HG02642 (cell line): ENCODE results near the gene PBXIP1.
A peak's percentile ranks its signal among the peaks of the same experiment; 100 is the strongest.

Experiments used
- ATAC-seq: cut with Tn5 transposase; IDR thresholded peaks from one replicate; pipeline ENCODE4 v1.9.1; 2021; ENCODE audit warnings: mild to moderate bottlenecking; ENCODE audit not compliant: unreplicated experiment, poor library complexity

Gene PBXIP1

DNA sequence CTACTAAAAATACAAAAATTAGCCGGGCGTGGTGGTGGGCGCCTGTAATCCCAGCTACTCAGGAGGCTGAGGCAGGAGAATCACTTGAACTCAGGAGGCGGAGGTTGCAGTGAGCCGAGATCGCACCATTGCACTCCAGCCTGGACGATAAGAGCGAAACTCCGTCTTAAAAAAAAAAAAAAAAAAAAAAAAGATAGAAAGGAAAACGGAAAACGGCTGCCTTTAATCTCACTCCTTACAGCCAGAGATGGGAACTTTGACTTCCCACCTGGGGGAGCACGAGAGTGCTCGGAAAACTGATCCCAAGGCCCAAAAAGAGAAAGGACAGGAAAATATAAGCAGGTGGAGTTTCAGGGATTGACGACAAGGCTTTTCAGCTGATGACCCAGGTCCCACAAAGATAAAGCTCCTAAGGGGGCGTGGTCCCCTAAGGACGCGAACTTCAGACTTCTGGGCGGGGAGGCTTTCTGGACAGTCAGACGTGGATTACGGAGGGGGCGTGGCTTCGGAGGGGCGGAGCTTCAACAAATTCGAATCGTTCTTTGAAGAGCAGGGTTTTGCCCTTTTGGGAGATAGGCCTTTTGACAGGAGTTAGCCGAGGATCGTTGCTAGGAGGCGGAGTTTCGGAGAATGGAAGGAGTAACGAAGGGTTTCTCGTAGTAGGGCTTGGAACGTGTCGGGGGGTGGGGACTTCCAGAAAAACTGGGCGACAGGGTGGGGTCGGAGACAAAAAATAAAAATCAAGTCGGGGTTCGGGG lies 17.6 kb upstream of the PBXIP1 start:
- peak; percentile 14 for ATAC-seq

DNA sequence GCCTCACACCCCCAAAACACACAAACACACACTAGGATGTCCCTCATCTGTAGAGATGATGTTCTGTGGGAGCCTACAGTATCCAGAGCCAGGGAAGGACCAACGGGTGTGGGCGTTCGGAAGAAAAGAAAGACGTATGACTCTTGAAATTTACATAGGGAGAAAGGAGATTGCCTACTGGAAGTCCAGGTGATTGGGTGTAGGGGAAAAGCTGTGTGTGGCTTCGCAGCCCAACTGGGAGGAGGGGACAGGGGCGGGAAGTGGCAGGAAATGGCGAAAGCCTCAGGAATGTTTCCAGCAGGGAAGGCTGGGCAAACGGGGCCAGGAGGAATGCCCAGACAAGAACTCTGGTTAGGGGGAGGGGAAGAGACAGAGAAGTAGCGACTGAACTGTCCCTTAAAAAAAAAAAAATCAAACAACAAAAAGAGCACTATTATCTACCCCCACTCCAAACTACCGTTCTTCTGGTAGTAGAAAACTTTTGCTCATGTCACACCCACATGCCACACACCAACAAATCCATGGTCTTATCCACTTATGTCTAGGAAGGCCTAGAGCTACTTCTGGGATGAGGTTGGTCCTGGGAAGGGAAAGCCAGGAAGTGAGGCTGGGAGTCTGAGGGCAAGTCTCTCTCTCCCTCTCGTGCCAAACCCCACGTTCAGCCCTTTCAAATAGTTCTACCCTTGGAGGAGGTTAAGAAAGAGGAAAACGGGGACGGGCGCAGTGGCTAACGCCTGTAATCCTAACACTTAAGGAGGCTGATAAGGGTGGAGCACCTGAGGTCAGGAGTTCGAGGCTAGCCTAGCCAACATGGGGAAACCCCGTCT lies 16.8 kb upstream of the PBXIP1 start:
- ATAC-seq: no peak

DNA sequence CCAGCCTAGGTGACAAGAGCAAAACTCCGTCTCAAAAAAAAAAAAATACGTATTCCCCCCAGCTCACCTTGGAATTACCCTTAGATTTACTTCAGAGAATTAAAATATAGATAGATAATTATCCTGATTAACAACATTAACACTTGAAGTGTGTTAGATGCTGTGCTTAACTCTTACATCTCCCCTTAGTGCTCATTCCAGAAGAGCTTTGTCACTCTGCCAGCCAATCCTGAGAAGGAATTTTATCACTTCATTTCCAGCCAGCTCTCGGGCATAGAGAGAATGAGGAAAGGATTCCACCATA lies 16.3 kb upstream of the PBXIP1 start:
- no peak for ATAC-seq

DNA sequence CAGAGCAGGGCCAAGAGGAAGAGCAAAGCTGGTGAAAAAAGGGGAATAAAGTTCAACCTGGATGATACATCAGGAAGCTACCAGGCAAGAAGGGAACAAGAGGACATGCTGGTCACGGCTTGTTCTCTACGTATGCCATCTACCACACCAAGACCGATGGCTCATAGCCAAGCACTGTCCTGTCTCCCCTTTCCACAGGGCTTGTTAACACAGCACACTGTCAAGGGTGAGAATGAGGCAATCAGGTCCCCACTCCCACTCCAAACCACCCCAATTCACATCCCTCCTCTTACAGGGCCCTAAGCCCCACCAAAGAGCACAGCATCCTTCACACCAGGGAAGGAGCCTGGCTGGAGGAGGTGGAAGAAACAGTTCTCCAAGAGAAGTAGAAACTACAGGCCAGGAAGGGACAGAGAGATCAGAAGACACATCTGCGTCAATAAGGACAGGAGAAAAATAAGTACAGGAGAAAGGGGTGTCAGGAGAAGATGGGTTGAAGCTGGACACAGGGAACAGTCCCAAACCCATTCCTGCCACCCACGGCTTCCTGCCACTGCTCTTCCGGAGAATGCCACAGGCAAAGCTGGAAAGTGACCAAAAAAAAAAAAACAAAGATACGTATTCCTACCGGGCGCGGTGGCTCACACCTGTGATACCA lies 15.6 kb upstream of the PBXIP1 start:
- ATAC-seq: no peak

DNA sequence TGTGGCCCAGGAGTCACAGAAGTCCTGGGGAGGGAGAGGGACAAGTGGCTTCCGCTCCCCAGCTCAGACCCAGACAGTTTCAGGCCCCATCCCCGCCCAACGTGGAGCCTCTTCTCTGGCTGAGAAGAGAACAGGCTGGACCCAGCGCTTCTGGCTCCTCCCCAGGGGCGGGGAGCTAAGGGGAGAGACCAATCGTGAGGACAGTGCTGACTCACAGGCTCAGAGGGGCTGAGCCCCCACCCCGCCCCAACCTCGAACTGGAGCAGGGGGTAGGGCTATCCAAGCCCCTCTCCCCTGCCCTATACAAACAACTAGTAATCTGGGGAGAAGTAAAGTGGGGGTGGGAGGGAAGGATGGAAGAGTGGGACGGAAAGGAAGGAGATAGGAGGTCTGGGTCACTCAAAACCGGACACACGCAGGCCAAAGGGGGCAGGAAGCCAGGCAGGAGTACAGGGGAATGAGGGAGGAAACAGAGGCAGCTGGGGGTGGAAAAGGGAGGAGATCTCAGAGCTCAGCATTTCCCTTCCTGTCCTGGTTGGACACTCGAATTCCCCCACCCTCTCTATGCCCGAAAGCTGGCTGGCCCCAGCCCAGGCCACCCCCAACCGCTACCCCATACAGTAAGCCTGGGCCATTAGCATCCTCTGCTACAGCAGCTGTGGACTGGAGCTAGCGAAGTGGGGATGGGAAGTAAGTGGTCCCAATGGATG lies 14.9 kb upstream of the PBXIP1 start, which contains the start of gene SHC1:
Gene SHC1 (minus strand): TSS at position 117 of the 710 bp plus-strand sequence. CDS start 221 bp downstream, outside the sequence.
- no peak for ATAC-seq

DNA sequence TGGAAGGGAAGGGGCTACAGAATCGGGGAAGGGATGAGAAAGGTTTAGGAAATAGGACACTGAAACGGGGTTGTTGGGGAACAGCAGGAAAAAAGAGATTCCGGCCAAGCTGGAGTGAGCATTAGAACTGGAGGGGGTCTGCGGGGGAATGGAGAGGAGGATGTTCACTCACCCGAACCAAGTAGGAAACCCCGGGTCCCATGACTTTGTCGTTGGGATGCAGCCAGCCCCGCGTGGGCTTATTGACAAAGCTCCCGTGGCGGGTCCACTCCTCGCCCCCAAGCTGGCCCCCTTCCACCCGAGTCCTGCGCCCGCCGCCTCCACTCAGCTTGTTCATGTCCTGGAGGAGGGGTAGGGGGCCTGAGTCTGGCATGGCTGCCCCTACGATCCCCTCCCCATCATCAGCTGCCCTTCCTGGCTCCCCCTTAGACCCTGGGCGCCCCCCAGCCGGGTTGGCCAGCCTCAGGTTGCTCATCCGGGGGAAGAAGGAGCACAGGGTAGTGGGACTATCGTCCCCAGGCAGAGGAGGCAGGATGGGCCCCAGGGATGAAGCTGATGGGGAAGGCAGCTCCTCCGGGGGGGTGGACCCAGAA lies 14.1 kb upstream of the PBXIP1 start:
- no peak for ATAC-seq

DNA sequence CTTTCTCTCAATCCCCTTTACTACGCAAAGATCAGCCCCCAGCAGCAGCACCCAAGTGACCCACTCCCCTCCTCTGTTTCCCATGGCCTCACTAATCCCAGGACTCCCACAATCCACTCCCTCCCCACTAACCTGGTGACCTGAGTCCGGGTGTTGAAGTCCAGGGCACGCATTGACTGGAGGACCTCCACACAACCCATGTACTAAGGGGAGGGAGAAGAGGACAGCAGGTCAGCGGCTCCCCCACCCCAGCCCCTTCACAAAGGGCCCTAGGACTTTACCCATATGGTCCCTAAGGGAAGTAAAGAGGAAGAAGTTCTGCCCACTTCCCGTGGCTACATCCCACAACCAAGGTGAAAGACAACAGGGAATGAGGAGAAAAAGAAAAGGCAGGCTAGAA lies 13.3 kb upstream of the PBXIP1 start:
- no peak for ATAC-seq

DNA sequence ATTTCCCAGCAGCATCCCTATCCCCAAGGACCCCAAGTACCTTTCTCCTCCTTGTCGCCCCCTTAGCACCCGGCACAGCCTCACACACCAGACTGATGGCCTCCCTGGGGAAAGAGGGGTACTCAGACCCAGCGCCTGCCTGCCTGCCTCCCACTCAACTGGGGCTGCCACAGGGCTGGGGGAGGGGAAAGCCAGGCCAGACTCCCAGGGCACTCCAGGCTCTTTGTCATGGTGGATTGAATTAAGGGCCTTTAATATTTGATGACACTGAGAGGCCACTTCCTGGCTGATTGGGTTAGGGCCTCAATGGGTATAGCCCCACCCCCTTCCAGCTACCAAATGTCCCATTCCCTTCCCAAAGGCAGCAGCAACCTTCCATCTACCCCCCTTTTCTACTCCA lies 12.8 kb upstream of the PBXIP1 start:
- no peak for ATAC-seq

DNA sequence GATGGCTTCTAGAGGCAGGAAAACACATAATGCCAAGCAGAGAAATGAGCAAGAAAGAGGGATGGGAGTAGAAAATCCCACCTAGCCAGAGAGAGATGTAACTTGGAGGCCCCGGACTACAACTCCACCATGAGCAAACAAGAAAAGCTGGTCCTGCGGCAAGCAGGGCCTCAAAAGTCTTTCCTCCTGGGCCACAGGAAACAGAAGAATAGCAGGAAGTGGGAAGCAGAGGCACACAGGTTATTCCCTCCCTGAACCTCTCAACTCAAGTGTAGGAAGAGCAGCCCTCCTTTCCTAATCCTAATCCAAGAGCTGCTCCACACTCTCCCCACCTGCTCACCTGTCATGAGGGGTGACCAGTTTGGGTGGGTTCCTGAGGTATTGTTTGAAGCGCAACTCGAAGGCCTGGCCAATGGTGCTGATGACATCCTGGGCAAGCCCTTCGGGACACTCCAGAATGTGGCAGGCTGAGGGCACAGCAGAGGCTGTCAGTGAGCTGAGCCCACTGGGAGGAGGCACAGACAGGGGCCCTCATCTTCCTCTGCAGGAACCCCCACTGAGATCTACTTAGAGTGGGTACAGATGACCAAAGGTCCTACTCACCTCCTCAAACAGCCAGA lies 11.5 kb upstream of the PBXIP1 start:
- ATAC-seq: no peak

DNA sequence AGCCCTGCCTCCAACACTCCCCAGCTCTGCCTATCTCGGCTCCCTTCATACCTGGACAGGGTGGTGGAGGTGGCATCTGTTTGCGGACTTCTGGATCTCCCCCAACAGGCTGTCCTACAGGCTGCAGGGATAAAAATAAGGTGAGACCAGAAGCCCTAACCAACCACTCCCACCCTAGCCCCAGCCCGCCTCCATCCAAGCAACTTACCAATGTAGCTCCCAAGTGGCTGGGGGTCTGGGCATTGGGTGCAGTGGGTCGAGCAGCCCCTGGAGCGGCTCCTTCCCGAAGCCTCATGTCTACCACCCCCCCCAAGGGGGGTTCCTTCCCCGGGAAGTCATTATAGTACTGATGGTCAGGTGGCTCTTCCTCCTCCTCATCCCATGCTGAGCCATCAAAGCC lies 10.2 kb upstream of the PBXIP1 start:
- ATAC-seq: no peak

DNA sequence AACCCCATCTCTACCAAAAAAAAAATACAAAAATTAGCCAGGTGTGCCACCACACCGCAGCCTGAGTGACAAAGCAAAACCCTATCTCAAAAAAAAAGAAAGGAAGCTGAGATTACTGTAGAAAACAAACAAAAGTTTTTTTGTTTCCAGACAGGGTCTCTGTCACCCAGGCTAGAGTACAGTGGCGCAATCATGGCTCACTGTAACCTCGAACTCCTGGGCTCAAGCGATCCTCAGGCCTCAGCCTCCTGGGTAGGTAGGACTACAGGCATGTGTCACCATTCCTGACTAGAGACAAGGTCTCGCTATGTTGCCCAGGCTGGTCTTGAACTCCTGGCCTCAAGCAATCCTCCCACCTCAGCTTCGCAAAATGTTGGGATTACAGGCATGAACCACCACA lies 8.5 kb upstream of the PBXIP1 start:
- no peak for ATAC-seq

DNA sequence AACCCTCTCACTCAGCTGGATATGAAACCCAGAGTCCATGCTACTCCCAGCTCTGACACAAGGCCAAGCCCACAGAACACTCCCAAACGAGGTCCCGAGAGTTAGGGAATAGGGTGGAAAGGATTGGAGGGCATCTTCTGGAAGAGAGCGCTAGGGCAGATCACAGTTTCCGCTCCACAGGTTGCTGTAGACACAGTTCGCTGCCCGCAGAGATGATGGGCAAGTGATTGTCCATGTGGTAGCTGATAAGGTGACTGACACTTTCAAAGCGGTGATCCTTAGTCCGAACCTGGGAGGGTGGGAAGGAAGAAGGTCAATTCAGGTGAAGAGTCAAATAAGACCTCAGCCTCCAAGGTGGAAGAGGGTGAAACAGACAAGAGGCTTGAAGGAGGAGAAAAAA lies 7.7 kb upstream of the PBXIP1 start:
- ATAC-seq: no peak

DNA sequence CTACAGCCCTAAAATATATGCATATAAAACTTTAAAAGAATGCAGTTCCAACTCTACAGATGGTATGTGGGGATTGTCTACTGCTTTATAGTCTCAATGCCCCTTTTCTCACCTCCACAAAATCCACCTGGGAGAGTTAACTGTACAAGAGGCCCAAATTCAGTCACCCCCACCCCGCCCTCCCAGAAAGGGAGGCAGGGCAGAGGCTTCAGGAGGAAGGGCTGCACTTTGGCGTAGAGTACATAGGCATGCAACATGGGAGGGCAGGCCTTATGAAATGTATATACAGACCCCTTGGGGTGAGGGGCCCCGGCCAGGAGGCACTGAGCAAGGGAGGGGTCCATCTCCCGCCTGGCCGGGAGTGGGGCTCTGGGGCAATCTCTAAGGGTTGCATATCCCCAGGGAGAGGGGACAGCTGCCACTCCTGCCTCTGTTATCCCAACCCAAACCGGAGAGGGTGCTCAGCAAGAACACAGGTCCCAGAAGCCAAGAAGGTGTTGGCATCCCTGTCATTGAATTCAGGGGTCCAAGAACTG lies 7.0 kb upstream of the PBXIP1 start:
- no peak for ATAC-seq

DNA sequence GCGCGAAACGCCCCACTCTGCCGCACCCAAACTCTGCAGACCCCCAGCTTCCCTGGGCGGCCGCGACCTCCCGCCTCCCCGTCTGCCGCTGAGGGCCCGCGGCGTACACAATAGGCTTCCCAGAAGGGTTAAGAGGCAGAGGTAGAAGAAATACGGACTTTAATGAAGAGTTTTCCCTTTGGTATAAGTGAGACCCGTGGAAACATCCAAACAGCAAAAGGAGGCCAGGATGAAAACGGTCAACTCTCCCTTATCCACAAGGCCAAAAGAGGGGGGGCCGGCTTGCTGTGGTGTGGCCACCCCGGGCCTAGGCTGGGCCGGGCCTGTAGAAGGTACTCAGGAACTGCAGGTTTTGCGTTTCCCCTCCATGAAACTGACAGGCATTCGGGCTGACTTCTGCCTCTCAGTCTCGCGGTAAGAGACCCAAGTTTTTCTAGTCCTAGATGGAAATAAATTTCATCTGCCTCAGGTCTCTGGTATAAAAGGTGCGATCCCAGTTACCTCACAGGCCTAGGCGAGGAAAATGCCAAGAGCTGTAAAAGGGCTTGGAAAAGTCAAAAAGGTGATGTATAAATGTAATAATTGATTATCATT lies 6.4 kb upstream of the PBXIP1 start:
- ATAC-seq: peak; percentile 6

DNA sequence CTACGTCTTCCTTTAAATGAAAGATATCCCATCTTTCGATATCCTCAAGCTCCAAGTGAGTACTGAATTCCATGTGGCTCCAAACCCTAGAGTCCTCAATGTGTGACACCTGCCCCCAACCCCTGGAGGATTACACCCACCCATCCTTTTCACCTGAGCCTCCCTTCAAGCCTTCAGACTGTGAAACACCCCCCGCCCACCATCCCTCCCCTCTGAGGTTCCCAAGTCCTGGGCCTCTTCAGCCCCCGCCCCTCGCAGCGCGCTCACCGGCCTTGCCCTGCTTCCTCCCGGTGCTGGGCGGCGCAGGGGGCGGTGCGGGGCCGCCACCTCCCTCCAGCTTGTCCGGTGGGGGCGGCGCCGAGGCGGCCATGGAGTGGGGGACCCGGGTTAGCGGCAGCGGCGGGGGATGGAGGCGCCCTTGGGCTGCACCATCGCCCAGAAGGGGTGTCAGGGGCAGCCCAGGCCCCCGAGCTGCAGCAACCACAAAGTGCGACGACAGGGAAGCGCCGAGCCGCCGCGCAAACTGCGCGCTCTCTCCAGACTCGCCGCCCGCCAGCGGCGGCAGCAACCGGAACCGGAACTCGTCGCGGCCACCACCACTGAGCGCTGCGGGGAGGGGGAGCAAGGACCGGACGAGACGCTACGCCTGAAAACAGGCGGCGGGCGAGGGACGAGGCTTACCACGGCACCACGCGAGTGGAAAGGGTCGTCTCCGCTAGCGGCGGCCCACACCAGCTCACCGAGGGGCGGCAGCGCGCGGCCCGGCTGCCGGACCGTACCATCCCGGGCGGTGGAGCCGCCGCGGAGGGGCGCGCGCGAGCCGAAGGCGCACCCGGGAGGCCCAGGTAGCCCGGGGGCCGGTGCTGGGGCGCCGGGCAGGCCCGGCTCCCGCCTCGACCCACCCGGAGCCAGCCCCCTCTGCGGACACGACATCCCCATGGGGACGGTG lies 5.6 kb upstream of the PBXIP1 start, which contains the start of gene PYGO2:
Gene PYGO2 (minus strand): TSS at position 576 of the 949 bp plus-strand sequence. CDS start 206 bp downstream, at position 370.
- ATAC-seq: peak; percentile 81

DNA sequence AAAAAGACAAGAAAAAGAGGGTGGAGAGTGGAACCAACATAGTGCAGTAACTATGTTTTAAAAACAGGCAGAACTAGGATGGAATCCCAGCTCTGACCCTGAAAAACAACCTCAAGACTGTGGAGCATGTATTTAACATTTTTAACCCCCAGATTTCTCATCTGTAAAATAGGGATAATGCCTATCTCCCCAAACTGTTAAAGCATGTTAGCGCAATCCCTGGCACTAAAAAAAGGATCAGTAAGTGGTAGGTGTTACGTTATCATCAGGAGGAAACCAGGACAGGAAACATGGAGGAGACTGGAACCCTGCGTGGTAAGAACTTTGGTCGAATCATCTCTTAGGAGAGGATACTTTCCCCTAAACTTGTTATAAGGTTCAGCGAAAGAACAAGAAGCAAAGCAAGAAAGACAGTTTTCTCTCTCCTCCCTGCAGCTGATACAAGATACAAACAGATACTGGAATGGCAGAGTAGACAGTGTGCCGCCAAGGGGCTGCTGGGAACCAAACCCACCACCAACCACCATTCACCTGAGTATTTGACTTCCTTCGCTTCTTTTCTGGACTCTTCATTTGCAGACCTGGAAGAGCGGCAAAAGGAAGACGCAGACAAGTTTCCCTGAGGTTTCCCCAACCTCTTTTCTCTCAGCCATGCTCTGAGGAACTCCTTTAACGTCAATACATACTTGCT lies 4.7 kb upstream of the PBXIP1 start:
- ATAC-seq: no peak

DNA sequence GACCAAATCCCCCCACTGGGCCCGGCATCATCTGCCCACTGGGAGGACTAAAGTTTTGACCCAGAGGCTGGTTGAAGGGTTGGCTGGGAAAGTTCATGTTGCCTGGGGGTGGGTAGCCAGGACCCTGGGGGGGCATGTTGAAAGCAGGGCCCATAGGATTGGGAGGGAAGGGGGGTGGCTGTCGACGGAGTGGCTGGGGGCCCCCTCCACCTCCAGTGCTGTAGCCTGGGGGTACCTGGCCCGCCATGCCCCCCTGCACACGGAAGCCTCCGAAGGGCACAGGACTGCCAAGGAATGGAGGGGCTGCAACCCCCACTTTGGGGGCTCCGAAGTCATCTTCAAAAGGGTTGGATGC lies 3.5 kb upstream of the PBXIP1 start:
- no peak for ATAC-seq
